Renal pelvis (tissue), 4 donors: ENCODE results near the gene RSPH9. TPM values are rescaled to one million over a fixed set of nuclear protein-coding genes. Genes with fewer than 3 reads are reported as not detected.
"Not testable (repeated sequence)": the region's sequence is repeated elsewhere in the genome, so short reads cannot be mapped to it uniquely, and the experiment has no call there.

Experiments
- DNase-seq: peaks from one replicate; pipeline ENCODE4 v3.0.0-alpha.2; 2013
- polyA plus RNA-seq, 3 donors: library from polyadenylated mRNA; unstranded; fragments of 120-200 nt; gene quantifications; one replicate each; pipeline ENCODE4 v1.2.1, GENCODE V29; 2013; ENCODE audit not compliant: insufficient read length in 3 of 3

Gene RSPH9
- polyA plus RNA-seq, 3 donors = 1.6 to 1.9 (median 1.8) TPM

DNA sequence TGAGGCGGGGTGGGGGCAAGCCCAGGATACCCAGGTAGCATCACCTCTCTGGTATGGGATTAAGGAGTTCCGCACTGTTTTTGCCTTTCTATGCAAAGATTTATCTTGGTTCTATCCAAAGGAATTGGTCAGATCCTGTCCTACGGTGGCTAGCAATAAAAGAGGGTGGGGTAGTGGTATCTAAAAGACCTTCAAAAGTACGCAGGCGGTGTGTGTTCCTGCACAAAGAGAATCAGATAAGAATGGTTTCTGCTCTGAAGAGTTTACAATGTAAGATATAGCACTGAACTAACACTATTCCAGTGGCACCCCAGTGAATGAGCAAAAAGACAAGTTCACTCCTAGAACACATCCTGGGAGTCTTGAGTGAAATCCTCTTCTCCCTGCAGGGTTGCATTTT lies 36.5 kb downstream of the RSPH9 start:
- no peak for DNase-seq

- no peak for DNase-seq
Measured at GRCh38 chr6:43682724-43683429, 38.0 kb downstream of the RSPH9 start.

DNA sequence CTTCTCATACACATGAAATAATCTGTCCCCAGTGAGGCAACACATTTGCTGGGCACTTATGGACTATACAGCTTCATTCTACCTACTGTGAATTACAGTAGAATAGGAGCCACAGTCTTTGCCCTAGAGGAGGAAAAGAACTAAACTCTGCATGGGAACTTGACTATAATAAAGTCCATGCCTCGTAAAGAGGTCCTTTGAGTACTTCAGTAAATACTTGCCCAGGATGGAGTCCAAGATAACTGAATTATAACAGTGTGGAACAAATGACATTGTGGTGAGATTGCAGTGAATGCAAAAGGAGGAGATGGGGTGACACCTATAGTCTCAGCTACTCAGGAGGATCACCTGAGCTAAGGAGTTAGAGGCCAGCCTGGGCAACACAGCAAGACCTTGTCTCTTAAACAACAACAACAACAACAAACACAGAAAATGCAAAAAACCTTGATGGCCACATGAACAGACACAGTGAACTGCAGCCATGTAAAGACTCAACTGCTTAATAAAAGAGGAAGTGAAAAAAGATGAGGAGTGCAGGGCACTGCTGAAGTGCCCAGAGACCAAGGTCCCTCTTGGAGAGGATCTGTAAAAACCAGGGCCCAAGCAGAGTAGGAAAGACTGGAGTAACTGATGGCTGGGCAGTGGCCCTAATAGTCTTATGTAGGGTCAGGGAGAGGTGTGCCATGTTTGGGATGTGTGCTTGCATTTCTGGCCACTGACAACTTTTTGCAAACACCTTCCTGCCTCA lies 39.0 kb downstream of the RSPH9 start:
- no peak for DNase-seq

DNA sequence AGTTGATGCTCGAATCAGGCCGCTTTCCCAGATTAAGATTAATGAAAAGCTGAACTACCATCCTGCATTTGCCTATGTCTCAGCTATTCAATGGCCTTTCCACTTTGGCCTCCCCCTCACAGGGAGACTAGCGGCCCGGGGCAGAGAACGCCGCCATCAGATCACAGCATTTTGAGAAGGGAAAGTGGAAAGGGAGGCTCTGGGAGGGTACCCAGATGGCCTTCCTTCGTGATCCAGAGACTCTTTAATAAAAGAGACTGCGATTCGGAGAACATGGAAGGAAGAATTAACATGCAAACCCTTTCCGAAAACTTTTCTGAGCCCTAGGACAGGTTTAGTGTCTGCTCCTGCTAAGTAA lies 42.2 kb downstream of the RSPH9 start:
- no peak for DNase-seq

DNA sequence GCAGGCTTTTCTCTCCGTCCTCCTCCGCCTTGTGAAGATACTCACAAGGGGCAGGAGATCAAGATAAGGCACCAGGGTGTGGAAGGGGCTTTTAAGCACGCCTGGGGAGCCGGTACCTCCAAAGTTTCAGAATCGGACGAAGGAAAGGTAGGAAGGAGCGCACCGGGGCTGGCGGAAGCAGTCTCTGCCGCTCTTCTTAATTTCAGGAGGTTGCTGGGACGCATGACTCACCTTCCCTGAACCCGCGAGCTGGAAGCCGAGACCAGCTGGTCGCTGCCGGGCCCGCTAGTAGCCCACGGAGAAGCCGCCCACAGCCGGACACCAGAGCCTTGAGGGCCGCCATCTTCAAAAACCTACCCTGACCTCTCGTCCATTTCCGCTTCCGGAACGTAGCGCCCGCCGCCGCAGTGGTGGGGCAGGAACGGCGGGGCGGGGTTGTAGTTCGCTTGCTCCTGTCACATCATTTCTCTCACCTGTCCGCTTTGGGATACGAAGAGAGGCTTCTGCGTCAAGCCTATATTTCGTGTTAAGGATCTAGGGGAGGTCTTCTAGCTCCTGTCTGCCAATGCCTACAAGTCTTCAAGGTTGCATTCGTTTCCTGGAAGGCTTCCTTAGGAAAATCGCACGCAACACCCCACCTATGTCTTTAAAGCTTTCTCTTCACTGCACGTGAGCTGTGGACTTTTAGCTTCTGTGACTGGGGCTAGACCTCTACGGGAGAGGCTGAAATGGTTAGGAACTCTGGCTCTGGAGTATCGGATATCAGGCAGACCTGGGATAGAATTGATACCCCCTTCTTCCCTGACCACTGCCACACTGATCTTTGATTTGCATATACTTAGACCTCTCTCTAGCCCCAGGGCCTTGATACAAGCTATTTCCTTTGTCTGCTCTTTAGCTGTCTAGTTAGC lies 42.9 kb downstream of the RSPH9 start, which contains the start of gene MRPS18A:
Gene MRPS18A (minus strand): TSS at position 355 of the 911 bp plus-strand sequence. CDS start 12 bp downstream, at position 343.
- DNase-seq = no peak

- no peak for DNase-seq
Measured at GRCh38 chr6:43689421-43689820, 44.6 kb downstream of the RSPH9 start.

- DNase-seq = no peak
Measured at GRCh38 chr6:43695215-43695966, 50.6 kb downstream of the RSPH9 start.

- DNase-seq = no peak
Measured at GRCh38 chr6:43695967-43696291, 51.1 kb downstream of the RSPH9 start.

DNA sequence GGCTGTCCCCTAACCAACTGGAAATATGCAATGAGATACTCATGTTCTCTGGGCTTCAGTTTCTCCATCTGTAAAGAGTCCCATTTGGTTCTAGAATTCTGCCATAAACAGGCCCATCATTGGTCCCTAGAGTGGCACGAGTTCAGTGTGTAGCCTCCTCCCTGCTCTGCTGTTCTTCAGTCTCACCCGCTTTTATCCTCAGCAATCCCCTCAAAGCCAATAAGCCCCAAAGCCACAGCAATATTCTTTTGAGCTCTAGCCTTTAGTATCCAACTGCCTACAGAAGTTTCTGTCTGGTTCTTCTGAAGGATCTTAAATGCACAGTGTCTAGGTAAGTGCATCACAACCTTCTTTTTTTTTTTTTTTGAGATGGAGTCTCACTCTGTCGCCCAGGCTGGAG lies 52.6 kb downstream of the RSPH9 start:
- DNase-seq = no peak

GRCh38 chr6:43698584-43699349 lies 53.9 kb downstream of the RSPH9 start:
- DNase-seq = peak; percentile 81

- no peak for DNase-seq
Measured at GRCh38 chr6:43699564-43700186, 54.8 kb downstream of the RSPH9 start.

GRCh38 chr6:43700939-43701560 lies 56.2 kb downstream of the RSPH9 start:
- not testable (repeated sequence) for DNase-seq

DNA sequence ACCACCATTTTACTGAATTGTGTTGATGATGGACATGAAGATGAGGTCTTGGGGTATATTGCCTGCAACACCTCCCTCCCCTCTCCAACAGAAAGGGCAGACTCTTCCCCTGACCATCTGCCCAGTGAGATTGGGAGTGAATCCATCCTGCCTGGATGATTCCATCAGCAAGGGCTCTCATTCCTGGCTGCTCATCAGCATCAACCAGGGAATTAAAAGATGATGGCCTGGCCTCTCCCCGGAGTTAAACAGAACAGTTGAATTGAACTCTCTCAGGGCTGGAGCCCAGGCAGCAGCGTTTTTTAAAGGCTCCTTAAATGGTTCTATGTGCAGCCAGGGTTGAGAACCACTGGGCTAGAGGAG lies 57.3 kb downstream of the RSPH9 start:
- DNase-seq = no peak

DNA sequence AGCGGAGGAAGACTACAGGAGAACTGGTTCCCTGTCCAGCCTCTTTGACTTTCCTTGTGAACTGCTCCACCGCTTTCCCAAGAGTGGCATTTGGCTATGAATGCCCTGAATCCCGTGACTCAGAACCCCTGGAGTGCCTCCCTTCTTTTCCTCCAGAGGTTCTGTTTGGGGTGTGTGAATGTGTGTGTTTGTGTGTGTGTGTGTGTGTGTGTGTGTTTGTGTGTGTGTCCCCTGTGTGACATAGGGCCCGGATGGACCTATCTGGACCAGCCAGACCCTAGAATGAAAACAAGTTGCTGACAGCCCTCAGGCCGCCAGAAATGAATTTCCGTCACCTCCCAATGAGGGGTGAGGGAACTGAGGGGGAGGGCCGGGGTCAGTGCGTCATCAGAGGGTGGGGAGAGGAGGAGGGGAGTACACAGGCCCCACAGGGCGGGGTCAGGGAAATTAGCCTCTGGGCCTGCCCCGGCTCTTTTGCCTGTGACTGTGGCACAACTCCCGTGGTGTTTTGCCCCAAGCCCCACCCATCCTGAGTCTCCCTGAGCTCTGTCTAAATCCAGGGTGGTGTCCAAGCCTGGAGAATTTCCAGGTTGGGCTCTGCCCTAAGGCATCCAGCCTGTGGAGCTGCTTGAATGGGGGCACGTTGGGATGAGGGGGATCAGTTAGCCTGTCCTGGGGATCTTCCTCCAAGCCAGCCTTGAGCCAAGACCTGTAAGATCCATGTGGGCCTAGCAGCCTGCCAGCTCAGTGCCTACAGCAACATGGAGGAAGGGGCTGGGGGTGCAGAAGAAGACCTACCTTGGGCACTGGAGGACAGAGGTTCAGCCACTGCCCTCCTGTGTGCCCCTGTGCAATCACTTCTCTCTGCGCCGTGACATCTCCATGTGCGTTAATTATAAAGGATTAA lies 58.0 kb downstream of the RSPH9 start:
- peak; percentile 94 for DNase-seq

DNA sequence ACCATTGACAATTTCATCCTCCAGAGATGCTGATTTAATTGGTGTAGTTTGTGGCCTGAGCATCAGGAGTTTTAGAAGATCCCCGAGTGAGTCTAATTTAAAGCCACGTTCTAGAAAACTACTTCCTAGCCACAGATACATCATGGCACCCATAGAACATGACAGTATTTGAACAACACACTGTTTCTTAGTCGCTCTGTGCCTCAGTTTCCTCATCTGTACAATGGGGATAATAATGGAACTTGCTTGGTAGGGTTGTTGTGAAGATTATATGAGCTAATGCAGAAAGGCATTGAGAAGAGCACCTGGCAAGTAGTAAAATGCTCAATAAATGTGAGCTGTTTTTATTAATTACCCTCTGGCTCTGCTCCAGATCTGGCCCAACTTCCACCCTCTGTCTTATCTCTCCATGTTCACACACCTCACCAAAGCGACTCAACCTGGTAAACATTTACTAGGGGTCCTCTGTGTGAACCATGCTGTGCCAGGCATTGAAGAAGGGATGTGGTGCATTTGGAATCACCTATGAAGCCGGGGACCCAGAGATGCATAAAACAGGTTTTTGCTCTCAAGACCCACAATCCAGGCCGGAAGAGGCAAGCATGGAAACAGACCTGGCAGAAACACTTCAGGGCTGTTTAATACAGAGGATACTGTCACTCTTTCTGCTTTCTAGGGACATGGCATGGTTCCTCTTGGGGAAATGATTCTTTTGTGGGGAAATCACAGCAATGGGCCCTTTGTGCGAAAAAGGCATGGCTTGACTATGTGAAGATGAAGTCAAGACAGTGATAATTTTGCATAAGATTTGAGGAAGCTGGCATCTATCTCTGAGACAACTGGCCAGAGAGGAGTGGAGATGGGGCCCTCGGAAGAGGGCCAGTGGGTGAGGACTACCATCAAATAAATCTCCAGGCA lies 58.9 kb downstream of the RSPH9 start:
- DNase-seq = no peak

- DNase-seq = no peak
Measured at GRCh38 chr6:43705996-43706395, 61.2 kb downstream of the RSPH9 start.

GRCh38 chr6:43706788-43707187 lies 62.0 kb downstream of the RSPH9 start:
- no peak for DNase-seq

GRCh38 chr6:43707269-43707668 lies 62.4 kb downstream of the RSPH9 start:
- DNase-seq = no peak
